Loucy (cell line): ENCODE measurements around the gene LHX5.

ENCODE experiments used
- H2AFZ ChIP-seq: fragments of 200-600 bp; sonication (generic); 2 replicates; pipeline ENCODE4 v1.6.0; 2016; ENCODE audit warnings: antibody characterized with exemption, mild to moderate bottlenecking, low read length, moderate library complexity
- H3F3A ChIP-seq: fragments of 200-600 bp; 2 replicates; pipeline ENCODE4 v1.6.0; 2016; ENCODE audit warnings: antibody characterized with exemption, low read depth, mild to moderate bottlenecking
- H3K27me3 ChIP-seq: fragments of 200-600 bp; sonication (generic); 2 replicates; pipeline ENCODE4 v1.6.1; 2014; ENCODE audit warnings: low read length, mild to moderate bottlenecking; ENCODE audit not compliant: insufficient read depth, poor library complexity, severe bottlenecking
- H3K36me3 ChIP-seq: fragments of 200-600 bp; sonication (generic); 2 replicates; pipeline ENCODE4 v1.6.1; 2016; ENCODE audit warnings: low read length; ENCODE audit not compliant: insufficient read depth
- H3K4me1 ChIP-seq: fragments of 200-600 bp; sonication (generic); 2 replicates; pipeline ENCODE4 v1.5.1; 2014; ENCODE audit warnings: low read length, mild to moderate bottlenecking; ENCODE audit not compliant: insufficient read depth, poor library complexity, severe bottlenecking
- H3K4me2 ChIP-seq: fragments of 200-600 bp; sonication (generic); 2 replicates; pipeline ENCODE4 v1.6.0; 2014; ENCODE audit warnings: antibody characterized with exemption, low read length, low read depth, mild to moderate bottlenecking; ENCODE audit not compliant: poor library complexity, severe bottlenecking
- H3K4me3 ChIP-seq: fragments of 200-600 bp; sonication (generic); 2 replicates; pipeline ENCODE4 v1.5.1; 2014; ENCODE audit warnings: low read length, mild to moderate bottlenecking, mixed read lengths; ENCODE audit not compliant: poor library complexity, severe bottlenecking
- H3K79me2 ChIP-seq: fragments of 200-600 bp; sonication (generic); 2 replicates; pipeline ENCODE4 v1.6.1; 2014; ENCODE audit warnings: low read length; ENCODE audit not compliant: insufficient read depth
- H3K9ac ChIP-seq: fragments of 200-600 bp; sonication (generic); 2 replicates; pipeline ENCODE4 v1.6.0; 2014; ENCODE audit warnings: mild to moderate bottlenecking, low read depth, low read length, moderate library complexity; ENCODE audit not compliant: poor library complexity, severe bottlenecking
- H3K9me2 ChIP-seq: fragments of 200-600 bp; sonication (generic); replicated peaks from 2 replicates; pipeline ENCODE4 v1.6.1; 2016; ENCODE audit warnings: low read depth, low read length, mixed read lengths
- H3K9me3 ChIP-seq: fragments of 200-600 bp; sonication (generic); 2 replicates; pipeline ENCODE4 v1.6.1; 2014; ENCODE audit warnings: mild to moderate bottlenecking, antibody characterized with exemption, low read length, low read depth; ENCODE audit not compliant: insufficient read depth
- H4K20me1 ChIP-seq: fragments of 200-600 bp; sonication (generic); 2 replicates; pipeline ENCODE4 v1.6.0; 2014; ENCODE audit warnings: antibody characterized with exemption, low read length, mild to moderate bottlenecking; ENCODE audit not compliant: insufficient read depth, poor library complexity, severe bottlenecking
- CTCF ChIP-seq: fragments of 200-600 bp; sonication (generic); conservative IDR thresholded peaks from 2 replicates; pipeline ENCODE4 v1.5.1; 2014; ENCODE audit warnings: mild to moderate bottlenecking, antibody characterized with exemption, low read length
- EZH2phosphoT487 ChIP-seq: fragments of 200-600 bp; IDR thresholded peaks from 2 replicates; pipeline ENCODE4 v1.6.1; 2018; ENCODE audit warnings: antibody characterized with exemption, mild to moderate bottlenecking, moderate library complexity, borderline replicate concordance

The LHX5 gene

GRCh38 chr12:113466454-113467141 is 5.1 kb downstream of the LHX5 start:
- Histone ChIP-seq H4K20me1 (peaks cover 3% of the 10 kb centered on the region), H3K4me3 (no peak overlapping the region), H3F3A (no peaks in the 10 kb centered on the region), H3K9me2 (no peaks in the 10 kb centered on the region), H3K27me3 (no peaks in the 10 kb centered on the region), H3K79me2 (no peaks in the 10 kb centered on the region), H3K4me2 (no peak overlapping the region), H3K9ac (no peak overlapping the region), H3K4me1 (no peaks in the 10 kb centered on the region), H3K36me3 (no peaks in the 10 kb centered on the region), H2AFZ (no peak overlapping the region), H3K9me3 (no peaks in the 10 kb centered on the region)
- TF ChIP-seq EZH2phosphoT487 (no peak), CTCF (no peak)

DNA sequence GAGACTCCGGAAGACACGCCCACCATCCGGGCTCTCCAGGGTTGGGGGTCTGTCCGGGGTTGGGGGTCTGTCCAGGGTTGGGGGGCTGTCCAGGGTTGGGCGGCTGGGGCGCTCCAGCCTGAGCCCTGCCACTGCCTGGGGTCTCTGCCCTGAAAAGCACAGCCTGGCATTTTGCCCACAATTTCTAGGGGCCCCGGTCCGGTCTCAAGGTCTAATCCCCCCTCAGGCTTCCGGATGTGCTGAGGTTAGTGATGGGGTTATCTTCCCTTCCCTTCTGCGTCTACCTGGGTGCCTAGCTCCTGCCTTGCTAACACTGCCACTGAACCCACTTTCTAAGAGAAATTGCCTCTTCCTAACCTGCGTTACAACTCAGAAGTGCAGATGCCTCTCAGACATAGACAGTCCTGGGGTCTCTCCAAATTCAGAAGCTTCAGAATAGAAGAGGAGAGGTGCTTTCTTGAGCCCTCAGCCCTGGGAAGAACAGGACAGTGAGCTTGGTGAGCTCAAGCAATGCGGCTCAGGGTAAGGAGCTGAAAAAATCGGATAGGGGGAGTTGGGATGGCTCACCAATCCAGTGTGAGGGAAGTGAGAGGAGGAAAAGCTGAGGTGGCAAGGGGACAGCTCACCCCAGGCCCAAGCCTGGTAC is 5.7 kb downstream of the LHX5 start:
- Histone ChIP-seq H3K27me3 (no peaks in the 10 kb centered on the region), H3K4me2 (no peak overlapping the region)

DNA sequence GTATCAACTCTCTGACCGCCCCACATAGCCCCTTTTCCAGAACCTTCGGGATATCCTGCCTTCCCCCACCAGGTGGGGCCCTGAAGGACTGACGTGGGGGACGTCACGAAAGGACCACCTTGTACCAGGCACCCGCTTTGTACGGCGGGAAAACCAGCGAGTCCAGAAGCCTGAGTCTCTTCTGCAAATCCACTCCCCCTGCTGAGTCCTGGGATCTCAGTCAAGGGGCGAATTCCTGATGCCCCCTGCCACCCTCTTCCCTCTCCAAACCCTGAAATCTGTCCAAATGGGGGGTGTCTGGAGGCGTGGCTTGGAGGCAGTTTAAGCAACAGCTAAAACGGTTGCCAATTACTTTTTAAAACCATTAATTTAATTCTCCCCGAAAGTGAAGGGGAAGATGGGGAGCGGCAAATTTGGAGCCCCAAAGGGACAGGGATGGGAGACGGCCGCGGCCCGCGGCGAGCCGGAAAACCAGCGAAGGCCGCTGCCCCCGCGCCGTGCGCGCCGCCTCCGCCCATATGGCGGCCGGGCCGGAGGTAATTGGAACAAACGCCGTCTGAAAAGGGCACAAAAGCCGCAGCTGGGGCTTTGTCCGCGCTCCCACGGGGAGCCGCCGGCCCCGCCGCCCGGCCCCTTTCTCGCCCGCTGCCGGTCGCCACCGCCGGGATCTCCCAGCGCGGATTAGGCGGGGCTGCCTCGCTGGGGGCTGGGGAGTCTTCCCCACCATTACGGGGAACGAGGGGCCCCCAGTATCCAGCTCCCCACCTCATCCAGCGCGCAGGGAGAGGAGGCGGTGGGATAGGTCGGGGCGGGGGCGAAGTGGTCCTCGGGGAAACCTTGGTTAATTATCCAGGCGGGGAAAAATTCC is 6.6 kb downstream of the LHX5 start:
- Histone ChIP-seq H3F3A (no peaks in the 10 kb centered on the region), H3K9me3 (no peaks in the 10 kb centered on the region), H3K27me3 (no peaks in the 10 kb centered on the region), H3K9ac (no peak overlapping the region), H3K4me2 (no peak overlapping the region), H3K4me1 (no peaks in the 10 kb centered on the region), H4K20me1 (peaks cover 3% of the 10 kb centered on the region), H2AFZ (no peak overlapping the region), H3K9me2 (no peaks in the 10 kb centered on the region), H3K4me3 (no peak overlapping the region), H3K79me2 (no peaks in the 10 kb centered on the region), H3K36me3 (no peaks in the 10 kb centered on the region)
- no peak for TF ChIP-seq EZH2phosphoT487
- TF ChIP-seq CTCF, result no peak

More for the DNA sequence above, 5.7 kb downstream of the LHX5 start:
- Histone ChIP-seq H3K79me2 (no peaks in the 10 kb centered on the region), H2AFZ (no peak overlapping the region), H3K9me3 (no peaks in the 10 kb centered on the region), H3F3A (no peaks in the 10 kb centered on the region), H4K20me1 (peaks cover 3% of the 10 kb centered on the region), H3K9me2 (no peaks in the 10 kb centered on the region), H3K9ac (no peak overlapping the region), H3K4me1 (no peaks in the 10 kb centered on the region), H3K36me3 (no peaks in the 10 kb centered on the region), H3K4me3 (no peak overlapping the region)
- no peak for TF ChIP-seq CTCF
- TF ChIP-seq EZH2phosphoT487, result no peak
